Subcutaneous adipose tissue (tissue), 4 donors: ENCODE results near the gene PSMB7. TPM values are rescaled to one million over a fixed set of nuclear protein-coding genes. Genes with fewer than 3 reads are reported as not detected.

Experiments
- total RNA-seq, 4 donors: library from RNA; depleted of rRNA; stranded (reverse); fragments of >200 nt; gene quantifications; one replicate each; pipeline ENCODE4 v1.1.0, GENCODE V29; 2016
- TF ChIP-seq, protein P1 (sequence below): fragments of 450-650 bp; IDR thresholded peaks from one replicate; pipeline ENCODE4 v1.5.1; 2016; ENCODE audit warnings: low read depth, mild to moderate bottlenecking, control low read depth, antibody characterized with exemption, moderate library complexity

PSMB7 gene
- total RNA-seq, 4 donors from 2014 or later, result 124 to 152 (median 139) TPM

DNA sequence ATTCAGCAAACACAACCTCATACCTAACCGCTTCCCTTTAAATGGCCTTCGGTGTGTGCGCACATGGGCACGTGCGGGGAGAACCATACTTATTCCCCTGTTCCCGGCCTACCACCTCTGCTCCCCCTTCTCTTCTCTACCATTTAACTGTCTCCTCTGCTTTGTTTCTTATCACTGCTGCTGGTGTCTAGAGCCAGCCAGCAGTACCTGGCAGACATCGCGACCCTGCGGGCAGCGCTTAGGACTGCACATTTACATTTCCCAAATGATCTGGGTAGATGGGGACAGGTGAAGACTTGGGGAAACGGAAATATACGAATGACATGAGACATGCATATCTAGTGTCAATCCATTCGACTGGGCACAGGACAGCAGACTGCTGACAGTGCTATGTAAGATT, 56.6 kb downstream of the PSMB7 start:
- TF ChIP-seq, protein P1, sequence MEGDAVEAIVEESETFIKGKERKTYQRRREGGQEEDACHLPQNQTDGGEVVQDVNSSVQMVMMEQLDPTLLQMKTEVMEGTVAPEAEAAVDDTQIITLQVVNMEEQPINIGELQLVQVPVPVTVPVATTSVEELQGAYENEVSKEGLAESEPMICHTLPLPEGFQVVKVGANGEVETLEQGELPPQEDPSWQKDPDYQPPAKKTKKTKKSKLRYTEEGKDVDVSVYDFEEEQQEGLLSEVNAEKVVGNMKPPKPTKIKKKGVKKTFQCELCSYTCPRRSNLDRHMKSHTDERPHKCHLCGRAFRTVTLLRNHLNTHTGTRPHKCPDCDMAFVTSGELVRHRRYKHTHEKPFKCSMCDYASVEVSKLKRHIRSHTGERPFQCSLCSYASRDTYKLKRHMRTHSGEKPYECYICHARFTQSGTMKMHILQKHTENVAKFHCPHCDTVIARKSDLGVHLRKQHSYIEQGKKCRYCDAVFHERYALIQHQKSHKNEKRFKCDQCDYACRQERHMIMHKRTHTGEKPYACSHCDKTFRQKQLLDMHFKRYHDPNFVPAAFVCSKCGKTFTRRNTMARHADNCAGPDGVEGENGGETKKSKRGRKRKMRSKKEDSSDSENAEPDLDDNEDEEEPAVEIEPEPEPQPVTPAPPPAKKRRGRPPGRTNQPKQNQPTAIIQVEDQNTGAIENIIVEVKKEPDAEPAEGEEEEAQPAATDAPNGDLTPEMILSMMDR, result no peak

DNA sequence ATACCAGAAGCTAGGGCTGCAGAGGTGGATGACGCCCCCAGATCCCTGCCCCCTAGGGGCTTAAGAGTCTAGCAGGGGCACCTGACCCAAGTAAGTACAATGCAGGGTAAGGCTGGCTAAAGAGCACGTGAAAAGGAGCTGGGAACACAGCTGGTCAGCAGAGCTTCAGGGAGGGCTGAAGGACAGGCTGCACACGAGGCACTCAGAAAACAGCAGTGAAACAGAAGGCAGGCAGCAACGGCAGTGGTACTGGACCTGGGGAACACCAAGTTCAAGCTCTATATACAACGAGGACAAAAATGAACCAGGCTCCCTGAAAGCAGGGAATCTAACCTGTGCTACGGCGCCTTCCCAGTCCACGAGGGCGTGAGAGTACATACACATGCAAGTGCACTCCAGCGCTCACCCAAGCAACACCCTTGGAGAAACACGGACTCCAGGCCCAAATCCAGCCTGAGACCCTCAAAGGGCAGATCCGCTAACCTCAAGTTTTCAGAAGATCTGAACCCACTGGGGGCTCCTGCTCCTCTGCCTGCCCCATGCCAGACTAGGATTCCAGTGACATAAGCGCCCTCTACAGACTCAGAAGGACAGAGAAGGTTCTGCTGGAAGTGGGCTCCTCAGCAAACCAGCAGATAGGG, 57.4 kb downstream of the PSMB7 start:
- TF ChIP-seq, protein P1, result no peak

DNA sequence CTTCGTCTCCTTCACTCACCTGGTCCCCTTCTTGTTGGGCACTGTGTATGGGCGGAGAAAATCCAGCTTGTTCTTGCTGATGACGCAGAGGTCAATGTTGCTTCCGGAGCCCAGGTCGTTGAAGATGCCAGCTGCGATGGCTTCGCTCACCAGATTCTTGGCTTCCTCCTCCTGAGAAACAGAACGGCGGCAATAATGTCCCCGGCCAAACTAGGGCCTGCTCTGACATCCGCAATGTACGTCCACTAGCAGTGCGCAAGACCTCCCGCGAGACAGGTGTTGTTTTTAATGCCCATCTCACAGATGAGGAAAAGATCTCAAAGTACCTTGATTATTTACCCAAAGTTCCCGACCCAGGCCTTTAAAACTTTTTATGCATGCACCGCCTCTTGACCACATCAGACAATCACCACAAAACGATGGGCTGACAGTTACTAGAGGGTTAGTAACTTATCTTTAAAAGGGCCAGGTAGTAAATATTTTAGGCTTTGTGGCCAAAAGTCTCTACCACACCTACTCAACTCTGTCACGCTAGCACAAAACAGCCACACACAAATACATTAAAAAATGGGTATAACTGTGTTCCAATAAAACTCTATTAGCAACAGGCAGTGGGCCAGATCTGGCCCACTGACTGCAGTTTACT, 58.4 kb downstream of the PSMB7 start:
- TF ChIP-seq, protein P1, result no peak

DNA sequence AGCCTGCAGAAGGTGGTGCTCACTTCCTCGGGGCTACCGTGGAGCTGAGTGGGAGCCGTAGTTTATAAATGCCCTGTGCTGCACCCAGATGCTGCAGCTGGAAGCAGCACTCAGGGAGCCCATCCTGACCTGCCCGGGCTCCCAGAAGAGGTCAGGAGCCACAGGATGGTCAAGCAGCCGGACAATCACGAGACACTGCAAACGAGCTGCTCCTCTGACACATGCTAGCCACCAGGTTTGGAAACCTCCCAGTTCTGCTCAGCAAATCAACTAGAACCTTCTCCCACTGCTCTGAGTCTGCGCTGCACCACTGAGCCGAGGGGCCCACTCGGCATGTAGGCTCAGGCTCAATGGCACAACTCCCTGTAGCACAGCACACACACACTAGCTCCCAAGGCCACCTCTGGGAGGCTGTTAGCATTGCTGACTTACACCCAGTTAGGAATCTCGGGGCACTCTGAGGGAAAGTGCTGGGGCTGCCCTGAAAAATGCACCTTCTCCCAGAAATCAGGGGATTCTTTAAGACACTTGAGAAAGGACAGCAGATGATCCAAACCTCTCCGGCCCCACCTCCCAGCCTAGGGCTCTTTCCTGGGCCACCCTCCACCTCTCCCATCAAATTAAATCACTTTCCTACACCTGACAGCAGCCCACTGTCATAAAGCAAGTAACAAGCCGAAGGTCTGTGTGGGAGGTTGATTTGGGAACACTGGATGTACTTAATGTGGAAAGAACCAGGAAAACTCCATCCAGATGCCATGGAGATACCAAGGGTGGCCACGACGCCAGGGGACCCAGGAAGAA, 59.1 kb downstream of the PSMB7 start:
- TF ChIP-seq, protein P1, result no peak

DNA sequence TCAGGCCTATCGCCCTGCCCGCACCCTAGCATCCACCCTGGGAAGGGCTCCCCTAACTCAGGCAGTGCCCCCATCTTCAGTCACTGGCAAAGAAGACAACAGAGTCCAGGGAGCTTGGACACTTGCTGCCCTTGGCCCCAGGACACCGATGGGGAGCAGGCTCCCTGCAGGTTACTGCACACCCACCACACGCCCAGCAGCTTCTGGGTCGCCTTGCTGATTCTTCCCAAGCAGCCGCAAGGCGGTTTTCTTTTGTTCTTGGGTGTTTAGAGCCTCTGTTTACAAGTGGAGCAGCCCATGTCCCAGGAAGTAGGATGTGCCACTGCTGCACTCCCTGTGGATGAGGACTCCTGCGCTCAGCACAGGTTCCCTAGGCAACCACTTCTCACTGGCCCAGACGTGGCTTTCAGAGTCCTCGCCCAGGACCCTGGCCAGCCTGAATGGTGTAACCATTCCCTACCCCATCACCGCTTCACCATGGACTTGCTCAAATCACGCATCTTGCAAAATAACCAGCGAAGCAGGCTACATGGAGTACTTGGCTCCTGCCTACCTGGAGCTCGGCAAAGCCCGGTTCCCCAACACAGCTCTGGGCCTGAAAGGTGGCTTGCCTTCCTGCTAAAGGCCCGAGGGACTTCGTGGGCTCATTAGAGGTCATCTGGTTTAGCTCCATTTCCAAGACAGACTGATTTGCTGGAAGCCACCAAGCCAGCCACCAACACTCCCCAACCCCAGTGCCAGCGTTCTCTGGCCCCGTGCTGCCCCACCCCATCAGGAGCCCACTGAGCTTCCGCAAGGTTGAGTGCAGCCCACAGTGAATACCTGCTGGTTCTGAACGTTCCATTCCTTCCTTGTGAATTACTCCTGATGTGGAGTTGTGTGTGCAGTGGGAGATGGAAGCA, 60.0 kb downstream of the PSMB7 start:
- TF ChIP-seq, protein P1, result no peak

DNA sequence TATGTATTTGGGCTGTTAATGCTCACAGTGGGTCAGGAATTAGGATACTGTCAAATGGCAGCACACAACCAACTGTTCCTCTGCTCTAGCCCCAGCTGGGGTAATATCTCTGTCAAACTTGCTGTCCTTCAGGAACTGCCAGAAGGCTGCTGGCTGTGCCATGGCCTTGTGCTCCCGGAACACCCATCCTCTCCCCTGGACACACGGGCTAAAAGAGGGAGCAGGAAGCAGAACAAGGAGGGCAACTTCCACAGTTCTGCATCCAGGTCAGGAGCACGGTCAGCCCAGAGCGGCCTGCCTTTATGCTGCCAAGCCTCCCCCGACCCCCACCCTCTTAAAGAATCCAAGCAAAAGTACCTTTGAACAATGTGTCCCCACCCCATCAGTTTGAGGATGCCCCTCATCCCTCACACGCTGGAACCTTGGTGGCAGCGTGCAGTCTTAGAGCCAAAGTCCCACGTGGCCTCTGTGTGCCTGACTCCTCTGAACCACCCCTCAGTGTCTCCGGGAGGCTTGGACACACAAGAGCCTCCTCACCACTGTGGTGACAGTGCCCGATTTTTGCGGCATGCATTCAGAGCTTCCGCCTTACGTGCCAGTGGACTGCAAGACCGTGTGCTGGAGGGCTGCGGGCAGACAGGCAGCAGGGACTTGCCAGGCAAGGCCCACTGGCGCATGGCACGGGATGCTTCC, 60.8 kb downstream of the PSMB7 start:
- TF ChIP-seq, protein P1, result no peak
